Kidney glomerular epithelial cell (primary cell): Measurements from ENCODE around the gene TMUB2.
A peak's percentile ranks its signal among the peaks of the same experiment; 100 is the strongest.
"Not testable (repeated sequence)": the region's sequence is repeated elsewhere in the genome, so short reads cannot be mapped to it uniquely, and the experiment has no call there.

ENCODE experiments used
- DNase-seq: peaks from one replicate; lab custom pipeline; 2025; lab: John Stamatoyannopoulos, UW

The TMUB2 gene

GRCh38 chr17:44186307-44187130, at the start of gene TMUB2:
Gene TMUB2, plus strand, starts transcription at chr17:44186972. Its CDS starts 737 bp downstream, at chr17:44187709.
- peak; percentile 100 for DNase-seq

DNA sequence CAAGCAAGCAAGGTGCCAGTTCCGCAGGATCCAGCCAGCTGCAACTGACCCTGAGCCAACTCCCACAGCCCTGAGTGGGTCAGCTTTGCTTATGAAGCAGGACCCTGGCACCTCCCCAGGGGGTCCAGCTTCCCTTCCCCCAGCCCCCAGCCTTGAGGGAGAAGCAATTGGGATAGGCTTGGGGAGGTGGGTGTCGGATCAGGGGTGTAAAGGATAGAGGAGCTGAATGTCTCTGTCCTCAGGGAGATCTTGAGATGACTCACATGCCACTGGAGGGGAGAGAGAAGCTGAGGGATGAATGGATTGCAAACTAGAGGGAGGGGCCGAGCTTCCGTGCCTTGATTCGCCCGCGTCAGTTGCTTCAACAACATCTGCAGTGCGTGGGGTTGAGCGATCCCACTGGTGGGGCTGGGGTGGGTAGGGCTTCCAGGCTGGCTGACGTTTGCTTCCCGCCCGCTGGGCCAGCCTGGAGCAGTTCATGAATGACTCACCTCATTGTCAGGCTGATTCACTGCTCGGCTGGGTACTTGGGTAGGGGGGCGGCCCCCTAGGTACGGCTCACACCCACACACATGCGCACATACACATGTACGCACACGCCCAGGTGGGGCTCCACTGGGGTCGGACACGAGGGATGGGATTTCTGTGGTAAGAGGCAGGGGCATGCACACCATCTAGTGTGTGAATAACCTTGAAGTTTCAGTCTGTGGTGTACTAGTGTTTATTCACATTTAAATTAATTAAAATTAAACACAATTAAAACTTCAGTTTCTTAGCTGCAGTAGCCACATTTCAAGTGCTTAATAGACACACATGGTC, 48.7 kb upstream of the TMUB2 start:
- peak; percentile 95 for DNase-seq

GRCh38 chr17:44143921-44144320, 42.9 kb upstream of the TMUB2 start:
- DNase-seq: not testable (repeated sequence)

DNA sequence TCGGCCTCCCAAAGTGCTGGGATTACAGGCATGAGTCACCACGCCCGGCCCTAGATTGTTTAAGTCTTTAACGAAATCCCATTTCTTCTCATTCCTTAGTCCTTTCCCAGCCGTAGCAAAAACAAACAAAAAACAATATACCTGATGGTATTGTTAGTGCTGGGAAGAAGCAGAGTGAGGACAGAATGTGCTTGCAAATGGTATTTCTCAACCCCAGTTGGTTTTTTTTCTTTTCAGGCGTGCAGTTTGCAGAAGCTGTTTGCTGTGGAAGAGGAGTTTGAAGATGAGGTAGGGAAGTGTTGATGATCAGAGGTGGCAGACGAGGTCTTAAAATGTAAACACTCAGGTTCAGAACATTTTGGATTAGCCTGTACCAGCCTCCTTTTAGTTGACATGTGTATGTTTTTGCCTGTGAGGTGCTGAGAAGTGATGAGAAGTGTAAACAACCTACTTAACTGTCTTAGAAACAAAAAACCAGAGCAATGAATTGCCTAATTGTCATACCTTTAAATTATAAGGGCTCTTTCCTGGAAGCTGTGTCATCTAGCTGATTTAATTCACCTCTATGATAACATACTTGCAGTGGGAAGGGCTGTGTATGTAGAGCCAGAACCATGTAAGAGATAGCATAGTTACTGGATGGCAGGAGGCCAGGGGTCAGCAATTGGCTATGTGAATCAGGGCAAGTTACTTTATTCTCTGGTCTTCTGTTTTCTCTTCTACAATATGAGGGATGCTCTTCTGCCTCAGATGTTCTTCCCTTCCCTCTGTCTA, 41.6 kb upstream of the TMUB2 start:
- DNase-seq: no peak

- DNase-seq: no peak
Measured at GRCh38 chr17:44146375-44147346, 40.1 kb upstream of the TMUB2 start.

GRCh38 chr17:44147812-44148211, 39.0 kb upstream of the TMUB2 start:
- no peak for DNase-seq

DNA sequence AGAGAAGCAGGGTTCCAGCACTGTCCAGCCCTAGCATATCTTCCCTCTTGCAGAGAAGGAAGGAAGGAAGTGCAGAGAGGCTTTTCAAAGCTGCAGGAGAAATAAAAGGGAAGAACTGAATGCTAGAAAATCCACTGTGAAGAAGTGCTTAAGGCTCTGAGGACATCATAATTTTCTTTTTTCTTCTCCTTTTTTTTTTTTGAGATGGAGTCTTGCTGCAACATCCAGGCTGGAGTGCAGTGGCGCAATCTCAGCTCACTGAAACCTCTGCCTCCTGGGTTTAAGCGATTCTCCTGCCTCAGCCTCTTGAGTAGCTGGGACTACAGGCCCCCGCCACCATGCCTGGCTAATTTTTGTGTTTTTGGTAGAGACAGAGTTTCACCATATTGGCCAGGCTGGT, 37.7 kb upstream of the TMUB2 start:
- not testable (repeated sequence) for DNase-seq

DNA sequence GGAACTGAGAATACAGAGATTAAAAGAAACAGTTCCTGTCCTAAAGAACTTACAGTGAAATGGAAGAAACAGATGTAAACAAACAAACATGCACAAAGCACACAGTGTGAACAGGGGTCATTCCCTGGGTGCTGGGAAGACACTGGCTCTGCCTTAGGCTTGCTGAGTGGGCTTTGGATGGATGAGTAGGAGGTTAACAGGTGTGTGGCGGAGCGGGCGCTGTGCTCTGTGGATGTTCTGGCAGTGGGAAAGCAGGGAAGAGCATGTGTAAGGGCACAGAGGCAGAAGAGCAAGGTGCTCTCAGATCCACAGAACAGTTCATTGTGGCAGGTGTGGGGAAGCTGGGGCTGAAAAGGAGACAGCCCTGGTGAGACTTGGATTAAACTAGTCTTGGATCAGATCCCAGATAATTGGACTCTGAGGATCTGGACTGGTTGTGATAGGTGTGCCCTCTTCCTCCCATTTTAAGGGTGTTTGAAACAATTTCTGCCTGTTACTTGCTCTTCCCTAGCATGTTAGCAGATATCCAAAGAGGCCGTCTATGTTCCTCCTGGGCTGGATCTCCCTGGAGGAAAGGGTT, 36.9 kb upstream of the TMUB2 start:
- no peak for DNase-seq

DNA sequence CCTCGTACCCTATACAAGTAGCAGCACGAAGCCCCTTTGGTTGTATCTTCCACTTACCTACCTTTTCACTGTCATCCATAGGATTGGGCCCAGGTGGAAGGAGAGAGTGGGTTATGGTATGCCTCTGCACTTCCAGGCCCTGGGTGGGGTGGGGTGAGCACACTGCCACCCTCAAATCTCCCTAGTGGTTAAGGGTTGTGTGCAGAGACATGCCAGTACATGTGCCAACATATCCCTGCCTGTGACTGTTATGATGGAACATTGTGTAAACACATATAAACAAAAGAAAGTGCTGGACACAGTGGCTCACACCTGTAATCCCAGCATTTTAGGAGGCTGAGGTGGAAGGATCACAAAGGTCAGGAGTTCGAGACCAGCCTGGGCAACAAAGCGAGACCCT, 33.9 kb upstream of the TMUB2 start:
- no peak for DNase-seq

DNA sequence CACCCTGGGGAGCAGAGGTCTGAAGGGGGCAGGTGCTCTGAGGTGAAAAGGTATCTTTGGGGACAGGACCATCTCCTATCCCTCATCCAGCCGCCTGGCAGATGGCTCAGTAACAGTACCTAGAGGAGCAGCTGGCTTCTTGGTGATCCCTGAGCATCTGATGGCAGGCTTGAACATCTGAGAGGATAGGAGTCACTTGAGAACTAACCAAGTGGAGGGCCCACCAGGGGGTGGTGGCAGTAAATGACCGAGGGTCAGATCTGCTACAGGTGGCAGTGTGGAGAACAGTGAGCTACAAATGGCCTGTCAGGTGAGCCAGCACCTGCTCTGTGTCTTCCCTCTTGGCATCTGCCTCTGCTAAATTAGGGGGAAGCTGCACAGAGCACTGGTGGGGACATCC, 31.3 kb upstream of the TMUB2 start:
- DNase-seq: no peak

- DNase-seq: peak; percentile 3
Measured at GRCh38 chr17:44159519-44160210, 27.1 kb upstream of the TMUB2 start.

GRCh38 chr17:44164476-44164875, 22.3 kb upstream of the TMUB2 start:
- no peak for DNase-seq

- DNase-seq: no peak
Measured at GRCh38 chr17:44167181-44167861, 19.5 kb upstream of the TMUB2 start.

DNA sequence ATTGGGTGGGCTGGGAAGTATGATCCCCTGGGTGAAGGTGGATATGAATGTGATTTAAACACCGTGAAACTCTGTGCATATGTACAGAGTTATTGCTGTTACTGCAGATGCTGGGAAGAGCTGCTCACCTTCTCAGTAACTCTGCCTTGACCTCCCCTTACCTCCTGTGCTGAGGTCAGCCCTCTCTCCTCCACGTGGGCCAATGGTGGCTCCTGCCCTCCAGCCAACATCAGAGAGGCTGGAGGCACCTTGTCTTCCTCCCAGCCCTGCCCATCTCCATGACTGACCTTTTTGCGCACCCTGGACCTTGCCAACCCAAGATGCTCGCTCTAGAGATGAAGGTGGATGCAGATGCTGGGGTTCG, 16.7 kb upstream of the TMUB2 start:
- no peak for DNase-seq

DNA sequence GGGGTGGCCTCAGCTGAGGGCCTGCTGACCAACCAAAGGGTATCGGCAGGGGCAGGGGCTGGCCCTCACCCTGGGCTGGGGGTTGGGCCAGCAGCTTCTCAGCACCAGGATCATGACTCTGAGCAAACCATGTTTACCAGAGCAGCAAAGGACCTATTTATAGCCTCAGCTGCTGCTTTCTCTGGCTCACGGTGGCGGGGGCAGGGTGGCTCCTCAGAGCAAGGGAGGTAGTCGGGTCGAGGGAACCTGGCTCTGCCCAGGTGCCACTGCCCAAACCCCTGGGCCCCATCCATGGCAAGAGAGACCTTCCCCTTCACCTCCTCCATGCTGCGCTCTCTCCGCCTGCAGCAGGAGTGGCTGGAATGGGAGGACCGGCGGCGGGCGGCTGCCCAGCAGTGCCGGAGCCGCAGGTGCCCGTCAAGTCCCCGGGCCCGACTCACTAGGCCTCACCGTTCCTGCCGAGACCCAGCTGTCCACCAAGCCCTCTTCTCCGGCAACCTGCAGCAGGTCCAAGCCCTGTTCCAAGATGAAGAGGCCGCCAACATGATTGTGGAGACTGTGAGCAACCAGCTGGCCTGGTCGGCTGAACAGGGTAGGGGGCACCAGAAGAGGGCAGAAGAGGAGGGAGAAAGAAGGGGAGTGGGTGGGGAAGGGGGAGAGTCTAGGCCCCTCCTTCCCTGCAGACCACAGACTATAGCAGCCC, 16.1 kb upstream of the TMUB2 start, which contains the start of gene ASB16:
TSS of gene ASB16 (plus strand) at position 206 of the 703 bp plus-strand sequence. CDS start at position 292, 86 bp downstream.
- no peak for DNase-seq

- no peak for DNase-seq
Measured at GRCh38 chr17:44171931-44172455, 14.8 kb upstream of the TMUB2 start.

DNA sequence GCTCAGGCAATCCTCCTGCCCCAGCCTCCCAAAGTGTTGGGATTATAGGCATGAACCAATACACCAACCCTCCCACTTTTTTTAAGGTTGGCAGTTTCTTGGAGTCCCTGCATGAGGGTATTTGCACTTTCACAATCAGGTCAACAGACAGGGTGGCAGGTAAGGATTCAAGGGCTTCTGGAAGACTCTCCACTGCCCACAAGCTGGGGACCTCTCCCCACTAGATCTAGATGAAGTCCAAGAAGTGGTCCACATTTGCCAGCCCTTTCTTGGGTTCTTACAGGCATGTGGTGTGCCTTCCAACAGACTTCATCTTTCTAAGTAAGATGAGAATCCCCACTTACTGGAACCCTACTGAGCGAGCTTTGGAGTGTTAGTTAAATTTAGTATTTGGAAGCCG, 12.3 kb upstream of the TMUB2 start:
- DNase-seq: no peak

DNA sequence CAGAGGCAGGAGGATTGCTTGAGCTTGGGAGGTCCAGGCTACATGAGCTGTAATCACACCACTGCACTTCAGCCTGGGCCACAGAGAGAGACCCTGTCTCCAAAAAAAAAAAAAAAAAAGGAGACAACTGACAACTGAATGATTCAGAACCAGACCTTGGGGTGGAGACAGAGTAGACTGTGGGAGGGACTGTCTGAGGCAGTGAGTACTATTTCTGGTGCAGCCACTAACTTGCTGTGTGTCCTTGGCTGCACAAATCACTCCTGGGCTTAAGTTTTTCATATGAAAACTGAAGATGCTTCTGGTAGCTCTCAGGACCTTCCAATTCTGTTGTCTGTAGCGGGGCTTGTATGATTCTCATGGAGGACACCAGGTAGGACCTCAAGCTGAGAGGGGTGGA, 10.5 kb upstream of the TMUB2 start:
- no peak for DNase-seq
